ENCODE measurements around the gene PRKAA1.

The PRKAA1 gene

DNA sequence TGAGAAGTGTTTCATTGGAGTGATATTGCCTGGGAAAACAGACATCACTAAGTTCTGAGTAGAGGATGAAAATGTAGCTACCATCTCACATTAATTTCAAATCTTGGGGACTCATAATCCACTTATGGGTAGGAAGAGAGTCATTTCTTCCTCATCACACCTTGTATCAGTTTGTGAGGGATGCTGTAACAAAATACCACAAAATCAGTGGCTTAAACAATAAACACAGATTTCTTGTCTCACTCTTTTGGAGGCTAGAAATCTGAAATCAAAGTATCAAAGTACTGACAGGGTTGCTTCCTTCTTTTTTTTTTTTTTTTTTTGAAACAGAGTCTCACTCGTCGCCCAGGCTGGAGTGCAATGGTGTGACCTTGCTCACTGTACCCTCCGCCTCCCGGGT is 46.4 kb upstream of the PRKAA1 start:
- H2AFZ ChIP-seq (ENCODE audit: low read depth, low read length, severe bottlenecking), result no peak overlapping the region
- H3K9ac ChIP-seq (ENCODE audit: low read length), result no peak overlapping the region
- no peaks in the 10 kb centered on the region for H3F3A ChIP-seq (ENCODE audit: insufficient read depth)
- H3K36me3 ChIP-seq (ENCODE audit: low read length), result no peaks in the 10 kb centered on the region
- H3K4me2 ChIP-seq (ENCODE audit: low read depth, low read length, poor library complexity, severe bottlenecking), result no peak overlapping the region
- H3K27me3 ChIP-seq (ENCODE audit: low read length), result no peaks in the 10 kb centered on the region
- no peak overlapping the region for H3K4me3 ChIP-seq (ENCODE audit: insufficient read depth, low read length, poor library complexity, severe bottlenecking)
- no peak for TF ChIP-seq EZH2phosphoT487 (conservative IDR thresholded peaks at IDR 0.05; ENCODE audit: low read length)
- TF ChIP-seq, protein P1, sequence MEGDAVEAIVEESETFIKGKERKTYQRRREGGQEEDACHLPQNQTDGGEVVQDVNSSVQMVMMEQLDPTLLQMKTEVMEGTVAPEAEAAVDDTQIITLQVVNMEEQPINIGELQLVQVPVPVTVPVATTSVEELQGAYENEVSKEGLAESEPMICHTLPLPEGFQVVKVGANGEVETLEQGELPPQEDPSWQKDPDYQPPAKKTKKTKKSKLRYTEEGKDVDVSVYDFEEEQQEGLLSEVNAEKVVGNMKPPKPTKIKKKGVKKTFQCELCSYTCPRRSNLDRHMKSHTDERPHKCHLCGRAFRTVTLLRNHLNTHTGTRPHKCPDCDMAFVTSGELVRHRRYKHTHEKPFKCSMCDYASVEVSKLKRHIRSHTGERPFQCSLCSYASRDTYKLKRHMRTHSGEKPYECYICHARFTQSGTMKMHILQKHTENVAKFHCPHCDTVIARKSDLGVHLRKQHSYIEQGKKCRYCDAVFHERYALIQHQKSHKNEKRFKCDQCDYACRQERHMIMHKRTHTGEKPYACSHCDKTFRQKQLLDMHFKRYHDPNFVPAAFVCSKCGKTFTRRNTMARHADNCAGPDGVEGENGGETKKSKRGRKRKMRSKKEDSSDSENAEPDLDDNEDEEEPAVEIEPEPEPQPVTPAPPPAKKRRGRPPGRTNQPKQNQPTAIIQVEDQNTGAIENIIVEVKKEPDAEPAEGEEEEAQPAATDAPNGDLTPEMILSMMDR (IDR thresholded peaks at IDR 0.05; ENCODE audit: insufficient read depth, low read length, poor library complexity, severe bottlenecking), result no peak
- H3K27ac ChIP-seq (ENCODE audit: low read depth, low read length), result no peak overlapping the region
- no peaks in the 10 kb centered on the region for H3K9me2 ChIP-seq (replicated peaks; ENCODE audit: insufficient read depth, low read length)
- H3K79me2 ChIP-seq (ENCODE audit: insufficient read depth, low read length), result no peaks in the 10 kb centered on the region
- H3K9me3 ChIP-seq (ENCODE audit: insufficient read depth, low read length), result no peaks in the 10 kb centered on the region
- no peaks in the 10 kb centered on the region for H4K20me1 ChIP-seq (ENCODE audit: low read depth, low read length)

DNA sequence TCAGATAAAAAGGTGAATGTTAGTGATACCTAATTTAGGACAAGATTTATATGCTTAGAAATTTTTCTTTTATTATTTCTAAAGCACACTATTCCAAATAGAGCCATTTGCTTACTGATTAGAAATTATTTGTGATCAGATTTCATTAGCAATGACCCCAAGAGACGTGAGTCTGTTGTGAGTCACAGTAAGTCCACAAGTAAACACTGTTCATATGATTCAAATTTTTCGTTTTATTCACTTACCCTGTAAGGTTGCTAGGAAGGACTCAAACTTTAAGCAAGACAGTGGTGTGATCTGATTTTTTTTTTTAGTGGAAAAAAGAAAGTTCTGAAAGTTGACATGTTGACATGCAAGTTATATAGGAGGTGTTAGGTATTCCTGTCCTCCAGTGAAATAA is 44.2 kb upstream of the PRKAA1 start:
- Histone ChIP-seq H3K9ac (ENCODE audit: low read length) (no peak overlapping the region), H3K9me2 (replicated peaks; ENCODE audit: insufficient read depth, low read length) (no peaks in the 10 kb centered on the region), H2AFZ (ENCODE audit: low read depth, low read length, severe bottlenecking) (no peak overlapping the region), H3K36me3 (ENCODE audit: low read length) (no peaks in the 10 kb centered on the region), H3K9me3 (ENCODE audit: insufficient read depth, low read length) (no peaks in the 10 kb centered on the region), H3K27me3 (ENCODE audit: low read length) (no peaks in the 10 kb centered on the region), H3K79me2 (ENCODE audit: insufficient read depth, low read length) (no peaks in the 10 kb centered on the region), H3K4me2 (ENCODE audit: low read depth, low read length, poor library complexity, severe bottlenecking) (no peak overlapping the region), H3F3A (ENCODE audit: insufficient read depth) (no peaks in the 10 kb centered on the region), H3K27ac (ENCODE audit: low read depth, low read length) (no peak overlapping the region), H3K4me3 (ENCODE audit: insufficient read depth, low read length, poor library complexity, severe bottlenecking) (no peak overlapping the region), H4K20me1 (ENCODE audit: low read depth, low read length) (no peaks in the 10 kb centered on the region)
- TF ChIP-seq EZH2phosphoT487 (conservative IDR thresholded peaks at IDR 0.05; ENCODE audit: low read length), result no peak
- TF ChIP-seq, protein P1 (IDR thresholded peaks at IDR 0.05; ENCODE audit: insufficient read depth, low read length, poor library complexity, severe bottlenecking), result no peak

DNA sequence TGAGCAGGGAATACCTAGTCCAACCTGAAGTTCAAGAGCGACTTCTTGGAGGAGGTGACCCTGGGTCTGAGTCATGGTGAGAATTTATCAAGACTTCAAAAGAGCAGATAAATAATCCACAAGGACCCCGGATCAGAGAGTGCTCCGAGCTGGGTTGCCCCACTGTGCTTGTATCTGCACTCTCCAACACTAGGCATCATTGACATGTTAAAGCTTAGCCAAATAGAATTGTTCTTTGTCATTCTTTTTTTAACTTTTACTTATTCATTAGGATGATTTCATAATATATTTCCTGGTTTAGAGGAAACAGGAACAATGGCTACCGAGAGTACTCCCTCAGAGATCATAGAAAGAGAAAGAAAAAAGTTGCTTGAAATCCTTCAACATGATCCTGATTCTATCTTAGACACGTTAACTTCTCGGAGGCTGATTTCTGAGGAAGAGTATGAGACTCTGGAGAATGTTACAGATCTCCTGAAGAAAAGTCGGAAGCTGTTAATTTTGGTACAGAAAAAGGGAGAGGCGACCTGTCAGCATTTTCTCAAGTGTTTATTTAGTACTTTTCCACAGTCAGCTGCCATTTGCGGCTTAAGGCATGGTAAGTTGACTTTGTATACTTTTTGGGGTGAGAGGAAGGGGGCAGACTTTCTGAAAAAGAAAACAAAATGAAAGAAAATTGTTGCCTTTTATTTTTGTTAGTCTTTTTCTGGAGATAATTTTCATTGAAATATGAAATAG is 43.1 kb upstream of the PRKAA1 start, which contains the start of gene CARD6:
CARD6 (plus strand) TSS at position 300 of the 738 bp plus-strand sequence; CDS start at position 316, 16 bp downstream.
- Histone ChIP-seq H3K79me2 (ENCODE audit: insufficient read depth, low read length) (no peaks in the 10 kb centered on the region), H3K9ac (ENCODE audit: low read length) (no peak within 1 kb of the TSS), H3K9me3 (ENCODE audit: insufficient read depth, low read length) (no peaks in the 10 kb centered on the region), H3K4me2 (ENCODE audit: low read depth, low read length, poor library complexity, severe bottlenecking) (peak within 1 kb of the TSS; percentile 27), H2AFZ (ENCODE audit: low read depth, low read length, severe bottlenecking) (peak within 1 kb of the TSS; percentile 61), H3K4me3 (ENCODE audit: insufficient read depth, low read length, poor library complexity, severe bottlenecking) (no peak within 1 kb of the TSS), H3K27ac (ENCODE audit: low read depth, low read length) (no peak within 1 kb of the TSS), H3K36me3 (ENCODE audit: low read length) (no peaks in the 10 kb centered on the region), H3K9me2 (replicated peaks; ENCODE audit: insufficient read depth, low read length) (no peaks in the 10 kb centered on the region), H3F3A (ENCODE audit: insufficient read depth) (no peaks in the 10 kb centered on the region), H4K20me1 (ENCODE audit: low read depth, low read length) (no peaks in the 10 kb centered on the region), H3K27me3 (ENCODE audit: low read length) (no peaks in the 10 kb centered on the region)
- TF ChIP-seq, protein P1 (IDR thresholded peaks at IDR 0.05; ENCODE audit: insufficient read depth, low read length, poor library complexity, severe bottlenecking), result no peak
- no peak; the same call in 1 of the 2 replicates for TF ChIP-seq EZH2phosphoT487 (conservative IDR thresholded peaks at IDR 0.05; ENCODE audit: low read length)

Data from SU-DHL-6 (cell line).